ENCODE results near the gene CENPX.

DNA sequence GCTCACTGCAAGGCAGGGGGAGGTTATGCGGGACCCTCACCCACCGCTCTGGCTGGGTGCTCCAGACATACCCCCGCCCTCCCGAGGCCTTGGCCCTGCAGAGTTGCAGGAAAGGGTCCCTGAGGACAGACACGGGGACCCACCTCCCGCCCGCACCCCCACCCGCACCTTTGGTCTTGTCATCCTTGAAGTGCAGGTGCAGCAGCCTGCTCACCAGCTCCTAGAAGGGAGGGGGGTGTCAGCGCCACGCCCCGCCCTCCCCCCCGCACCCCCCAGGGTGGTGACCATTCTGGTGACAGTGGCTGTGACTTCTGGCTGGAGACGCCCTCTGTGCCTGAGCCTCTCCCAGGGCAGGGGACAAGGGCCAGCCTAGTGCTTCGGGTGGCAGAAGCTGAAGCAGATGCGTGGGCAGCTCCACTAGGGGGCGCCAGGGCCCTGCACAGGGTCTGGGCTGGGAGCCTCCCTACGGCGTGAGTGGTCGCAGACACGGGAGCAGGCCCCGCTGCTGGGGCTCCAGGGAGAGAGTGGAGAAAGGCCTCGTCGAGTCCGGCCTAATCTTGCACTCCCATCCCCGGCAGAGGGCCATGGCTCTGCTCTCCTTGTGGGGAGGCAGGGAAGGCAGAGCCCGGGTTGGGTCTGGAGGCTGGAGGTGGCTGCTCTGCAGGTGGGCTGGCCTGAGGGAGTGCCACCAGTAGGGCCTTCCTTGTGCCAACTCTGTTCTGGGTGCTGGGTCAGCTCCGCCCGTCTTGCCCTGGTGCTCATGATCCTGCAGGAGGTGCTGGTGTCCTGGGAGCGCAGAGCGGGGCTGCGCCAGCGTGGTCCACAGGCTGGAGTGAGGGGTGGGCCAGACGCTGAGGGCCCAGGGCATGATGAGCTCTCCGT is 2.7 kb downstream of the CENPX start:
- TF ChIP-seq POLR2A (IDR thresholded peaks at IDR 0.05; ENCODE audit: low read depth, low read length) (no peak), TAF1 (IDR thresholded peaks at IDR 0.05; ENCODE audit: borderline replicate concordance, low read depth, low read length) (no peak), POLR2AphosphoS5 (IDR thresholded peaks at IDR 0.05; ENCODE audit: low read depth, low read length) (no peak)
